ENCODE results near the gene TRMU. TPM values are rescaled to one million over a fixed set of nuclear protein-coding genes. Genes with fewer than 3 reads are reported as not detected.

The TRMU gene
- total RNA-seq, 2 experiments from 2014 or later: 61.4 to 75.3 TPM

DNA sequence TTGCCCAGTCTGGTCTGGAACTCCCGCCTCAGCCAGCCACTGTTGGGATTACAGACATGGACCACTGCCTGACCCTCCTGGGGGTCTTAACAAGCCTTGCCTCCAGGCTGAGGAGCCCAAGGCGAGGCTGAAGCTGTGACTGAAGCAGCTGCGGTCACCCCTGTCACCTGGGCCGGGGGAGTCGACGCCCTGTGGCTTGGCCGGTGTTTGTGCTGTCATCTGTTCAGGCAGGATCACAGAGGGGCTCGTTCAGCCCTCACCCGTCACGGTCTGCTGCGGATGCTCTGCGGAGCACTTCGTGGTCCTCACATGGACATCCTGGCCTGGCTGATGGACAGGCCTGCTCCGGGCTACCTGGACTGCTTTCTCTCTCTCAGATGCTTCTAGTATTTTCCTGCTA lies 23.8 kb downstream of the TRMU start:
- no peaks in the 10 kb centered on the region for H3K4me1 Mint-ChIP-seq
- ChIA-PET POLR2A (no interaction called here), CTCF (interaction anchor here (0.8 kb wide), 1 partner anchor 8 kb away, joined by 9 read pairs; no protein-coding TSS in a partner anchor)
- ATAC-seq: no peak
- H3K27me3 Mint-ChIP-seq: no peaks in the 10 kb centered on the region
- peaks cover 28% of the 10 kb centered on the region for H3K36me3 Mint-ChIP-seq (ENCODE audit: low read depth)
- no peak overlapping the region for H3K27ac Mint-ChIP-seq
- intact Hi-C loops (cut with DNase I, micrococcal nuclease): no loop called here
- no peaks in the 10 kb centered on the region for H3K9me3 Mint-ChIP-seq (ENCODE audit: low read depth)
- no peak for DNase-seq
- no peak overlapping the region for H3K4me3 Mint-ChIP-seq

- H3K9me3 Mint-ChIP-seq (ENCODE audit: low read depth): no peaks in the 10 kb centered on the region
- ChIA-PET CTCF (no interaction called here), POLR2A (no interaction called here)
- intact Hi-C loops (cut with DNase I, micrococcal nuclease): no loop called here
- ATAC-seq (no peak), DNase-seq (no peak)
- H3K4me1 Mint-ChIP-seq: no peaks in the 10 kb centered on the region
- no peak overlapping the region for H3K4me3 Mint-ChIP-seq
- H3K36me3 Mint-ChIP-seq (ENCODE audit: low read depth): peaks cover 28% of the 10 kb centered on the region
- H3K27ac Mint-ChIP-seq: no peak overlapping the region
- no peaks in the 10 kb centered on the region for H3K27me3 Mint-ChIP-seq
These were observed 24.6 kb downstream of the TRMU start for GRCh38 chr22:46360097-46360496.

- no peak for DNase-seq
- H3K4me3 Mint-ChIP-seq: no peak overlapping the region
These were observed 25.4 kb downstream of the TRMU start for GRCh38 chr22:46360891-46361290.

DNA sequence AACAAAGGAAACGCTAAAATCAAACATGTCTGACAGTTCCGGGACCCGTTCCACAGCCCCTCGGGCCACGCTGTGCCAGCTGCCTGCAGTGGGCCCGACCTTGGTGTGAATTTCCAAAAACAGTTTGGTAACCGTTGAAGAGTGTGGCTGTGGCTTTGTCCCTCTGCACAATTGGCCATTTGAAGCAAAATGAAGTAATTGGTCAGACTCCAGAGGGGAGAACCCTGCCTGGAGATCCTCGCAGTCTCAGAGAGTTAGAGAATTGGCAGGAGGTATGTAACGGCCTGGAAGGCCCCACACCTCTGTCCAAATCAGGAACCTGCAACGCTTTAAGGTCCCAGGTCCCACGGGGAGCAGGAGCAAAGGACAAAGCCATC lies 26.3 kb downstream of the TRMU start:
- H3K36me3 Mint-ChIP-seq (ENCODE audit: low read depth): peaks cover 21% of the 10 kb centered on the region
- H3K27me3 Mint-ChIP-seq: no peaks in the 10 kb centered on the region
- ChIA-PET CTCF (no interaction called here), POLR2A (no interaction called here)
- ATAC-seq: no peak
- intact Hi-C loops (cut with DNase I, micrococcal nuclease): no loop called here
- no peak overlapping the region for H3K4me3 Mint-ChIP-seq
- H3K9me3 Mint-ChIP-seq (ENCODE audit: low read depth): no peaks in the 10 kb centered on the region
- no peak overlapping the region for H3K27ac Mint-ChIP-seq
- DNase-seq: no peak
- no peaks in the 10 kb centered on the region for H3K4me1 Mint-ChIP-seq

More at GRCh38 chr22:46360891-46361290, 25.4 kb downstream of the TRMU start:
- no peaks in the 10 kb centered on the region for H3K9me3 Mint-ChIP-seq (ENCODE audit: low read depth)
- H3K4me1 Mint-ChIP-seq: no peaks in the 10 kb centered on the region
- H3K27me3 Mint-ChIP-seq: no peaks in the 10 kb centered on the region
- intact Hi-C loops (cut with DNase I, micrococcal nuclease): no loop called here
- CTCF ChIA-PET: no interaction called here
- no peak overlapping the region for H3K27ac Mint-ChIP-seq
- POLR2A ChIA-PET: no interaction called here
- ATAC-seq: no peak
- H3K36me3 Mint-ChIP-seq (ENCODE audit: low read depth): peaks cover 21% of the 10 kb centered on the region

DNA sequence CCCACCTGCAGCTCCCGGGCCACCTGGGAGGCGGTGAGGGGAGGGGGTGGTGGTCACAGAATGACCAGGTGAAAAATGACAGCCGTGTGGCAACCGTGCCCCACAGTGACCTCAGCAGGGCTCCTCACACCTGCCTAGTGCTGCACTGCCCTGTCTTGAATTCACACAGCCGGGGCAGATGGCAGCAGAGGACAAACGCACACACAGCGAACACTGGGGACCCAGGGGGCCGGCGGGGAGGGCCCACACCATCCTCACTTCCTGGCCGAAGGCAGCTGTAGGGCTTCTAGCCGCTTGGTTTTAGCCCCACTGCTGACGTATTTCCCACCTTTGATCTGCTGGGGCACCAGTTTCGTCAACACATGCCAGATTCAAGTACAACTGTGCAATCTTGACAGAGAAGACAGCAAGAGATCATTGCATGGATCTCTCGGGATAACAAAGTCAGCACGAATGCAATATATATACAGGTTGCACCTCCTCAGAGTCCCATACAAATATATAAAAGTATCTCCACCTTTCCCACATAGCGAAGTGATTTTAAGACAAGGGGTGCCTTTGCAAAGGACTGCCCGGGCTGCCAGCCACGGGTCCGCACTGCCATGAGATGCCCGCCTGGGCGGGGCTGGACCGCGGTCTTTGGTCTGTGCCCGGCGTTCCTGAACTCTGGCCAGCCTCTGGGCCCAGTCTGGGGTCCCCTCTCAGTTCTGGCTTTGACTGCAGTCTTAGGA lies 26.9 kb downstream of the TRMU start:
- ATAC-seq (no peak), DNase-seq (no peak)
- H3K4me3 Mint-ChIP-seq: no peak overlapping the region
- H3K9me3 Mint-ChIP-seq (ENCODE audit: low read depth): no peaks in the 10 kb centered on the region
- H3K27ac Mint-ChIP-seq: no peak overlapping the region
- intact Hi-C loops (cut with DNase I, micrococcal nuclease): no loop called here
- H3K27me3 Mint-ChIP-seq: no peaks in the 10 kb centered on the region
- no peaks in the 10 kb centered on the region for H3K4me1 Mint-ChIP-seq
- POLR2A ChIA-PET: no interaction called here
- peaks cover 20% of the 10 kb centered on the region for H3K36me3 Mint-ChIP-seq (ENCODE audit: low read depth)
- CTCF ChIA-PET: no interaction called here

DNA sequence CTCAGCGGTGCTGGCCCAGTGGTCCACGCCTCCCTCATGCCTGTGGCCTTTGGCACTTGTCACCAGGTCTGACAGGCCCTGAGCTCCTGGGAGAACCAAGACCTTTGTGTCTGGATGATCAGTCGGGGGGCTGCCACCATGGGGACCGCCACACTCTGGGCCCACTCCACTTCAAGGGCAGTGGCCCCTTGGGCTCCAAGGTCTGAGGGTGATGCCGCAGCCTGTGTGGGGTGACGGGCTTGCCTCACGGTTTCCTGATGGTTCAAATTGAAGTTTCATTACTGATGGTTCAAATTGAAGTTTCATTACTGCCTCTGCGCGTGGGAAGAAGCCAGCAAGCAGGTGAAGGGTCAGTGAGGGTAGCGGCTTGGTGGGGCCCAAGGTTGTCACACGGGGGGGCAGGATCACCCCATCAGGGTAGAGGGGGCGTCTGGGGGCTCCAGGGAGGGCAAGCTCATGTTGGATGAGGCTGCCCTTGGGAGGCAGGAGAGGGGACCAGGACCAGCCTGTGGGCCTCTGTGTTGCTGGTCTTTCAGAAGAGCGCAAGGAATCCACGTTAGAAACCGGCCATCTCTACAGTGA lies 27.5 kb downstream of the TRMU start:
- peaks cover 17% of the 10 kb centered on the region for H3K36me3 Mint-ChIP-seq (ENCODE audit: low read depth)
- POLR2A ChIA-PET: no interaction called here

DNA sequence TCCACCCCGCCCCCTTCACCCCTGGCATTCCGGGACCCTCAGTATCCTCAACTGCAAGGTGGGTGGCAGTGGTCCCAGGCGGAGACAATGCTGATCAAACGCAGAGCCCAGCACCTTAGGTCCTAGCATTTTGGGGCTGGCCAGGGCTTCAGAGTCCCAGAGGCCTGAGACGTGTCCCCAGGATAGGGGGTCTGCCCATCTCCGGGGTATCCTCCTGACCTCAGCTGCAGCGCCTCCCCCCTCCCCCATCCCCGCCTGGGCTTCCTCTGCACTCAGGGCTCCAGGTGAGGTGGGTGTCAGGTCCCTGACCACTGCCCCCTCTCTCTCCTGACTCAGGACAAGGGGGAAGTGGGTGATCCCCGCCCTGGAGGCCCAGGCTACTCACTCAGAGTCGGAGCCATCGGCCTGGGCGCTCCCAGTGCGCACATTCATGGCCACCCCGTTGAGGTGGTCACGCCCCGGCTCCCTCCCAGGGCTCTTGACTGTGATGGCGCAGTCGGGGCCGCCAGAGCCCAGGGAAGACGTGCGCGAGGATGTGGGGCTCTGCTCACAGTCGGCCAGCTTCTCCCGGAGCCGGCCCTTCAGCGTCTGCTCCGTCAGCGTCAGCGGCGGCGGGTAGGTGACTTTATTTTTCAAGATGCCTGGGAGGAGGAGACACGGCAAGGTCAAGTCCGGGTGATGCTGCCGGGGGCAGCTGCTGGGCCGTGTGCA lies 28.3 kb downstream of the TRMU start:
- no peak for DNase-seq
- Mint-ChIP-seq H3K4me3 (no peak overlapping the region), H3K36me3 (ENCODE audit: low read depth) (peaks cover 13% of the 10 kb centered on the region), H3K27me3 (no peaks in the 10 kb centered on the region), H3K4me1 (no peaks in the 10 kb centered on the region), H3K27ac (no peak overlapping the region), H3K9me3 (ENCODE audit: low read depth) (no peaks in the 10 kb centered on the region)
- POLR2A ChIA-PET: no interaction called here
- CTCF ChIA-PET: no interaction called here
- no peak for ATAC-seq
- intact Hi-C loops (cut with DNase I, micrococcal nuclease): no loop called here

More for the DNA sequence above, 27.5 kb downstream of the TRMU start:
- no peak for ATAC-seq
- no peaks in the 10 kb centered on the region for H3K9me3 Mint-ChIP-seq (ENCODE audit: low read depth)
- H3K4me3 Mint-ChIP-seq: no peak overlapping the region
- no peak for DNase-seq
- H3K27me3 Mint-ChIP-seq: no peaks in the 10 kb centered on the region
- no peaks in the 10 kb centered on the region for H3K4me1 Mint-ChIP-seq
- H3K27ac Mint-ChIP-seq: no peak overlapping the region
- CTCF ChIA-PET: no interaction called here
- intact Hi-C loops (cut with DNase I, micrococcal nuclease): no loop called here

DNA sequence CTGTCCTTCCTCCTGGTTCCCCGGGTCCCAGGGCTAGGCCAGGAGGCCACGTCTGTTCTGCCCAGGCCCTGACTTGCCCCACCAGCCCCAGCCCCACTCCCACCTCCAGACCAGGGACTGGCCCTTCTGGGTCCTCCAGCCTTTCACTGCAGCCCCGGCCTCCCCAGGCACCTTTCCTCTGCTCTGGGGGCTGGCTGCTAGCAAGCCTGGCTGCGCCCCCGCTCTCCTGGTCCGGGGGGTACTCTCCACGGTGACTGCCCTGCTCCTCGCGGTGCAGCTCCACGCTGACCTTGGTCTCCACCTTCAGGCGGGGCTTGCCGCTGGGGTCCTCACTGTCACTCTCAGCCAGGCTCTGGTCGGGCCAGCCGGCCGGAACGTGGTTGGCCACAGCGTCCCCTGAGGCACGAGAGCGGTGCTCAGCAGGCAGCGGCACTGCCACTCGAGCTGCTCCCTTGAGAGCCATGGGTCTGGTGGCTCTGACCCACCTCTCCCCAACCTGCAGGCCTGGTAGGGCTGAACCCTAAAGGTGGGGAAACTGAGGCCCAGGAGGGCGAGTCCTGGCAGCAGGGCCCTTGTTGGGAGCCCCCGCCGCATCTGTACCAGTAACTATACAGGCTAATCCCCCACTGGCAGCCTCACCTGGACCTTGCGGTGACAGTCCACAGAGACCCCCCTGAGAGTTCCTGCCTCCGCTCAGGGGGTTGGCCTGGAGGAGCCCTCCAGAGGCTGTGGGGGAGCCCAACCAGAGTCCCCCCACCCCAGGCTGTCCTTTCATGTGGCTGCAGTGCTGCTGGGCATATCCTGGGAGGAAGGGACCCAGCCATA lies 29.0 kb downstream of the TRMU start:
- H3K4me3 Mint-ChIP-seq: no peak overlapping the region
- no peaks in the 10 kb centered on the region for H3K9me3 Mint-ChIP-seq (ENCODE audit: low read depth)
- H3K27me3 Mint-ChIP-seq: no peaks in the 10 kb centered on the region
- DNase-seq: no peak
- POLR2A ChIA-PET: no interaction called here
- CTCF ChIA-PET: no interaction called here
- intact Hi-C loops (cut with DNase I, micrococcal nuclease): no loop called here
- H3K36me3 Mint-ChIP-seq (ENCODE audit: low read depth): peaks cover 6% of the 10 kb centered on the region
- no peak for ATAC-seq
- H3K27ac Mint-ChIP-seq: no peak overlapping the region
- H3K4me1 Mint-ChIP-seq: no peaks in the 10 kb centered on the region

DNA sequence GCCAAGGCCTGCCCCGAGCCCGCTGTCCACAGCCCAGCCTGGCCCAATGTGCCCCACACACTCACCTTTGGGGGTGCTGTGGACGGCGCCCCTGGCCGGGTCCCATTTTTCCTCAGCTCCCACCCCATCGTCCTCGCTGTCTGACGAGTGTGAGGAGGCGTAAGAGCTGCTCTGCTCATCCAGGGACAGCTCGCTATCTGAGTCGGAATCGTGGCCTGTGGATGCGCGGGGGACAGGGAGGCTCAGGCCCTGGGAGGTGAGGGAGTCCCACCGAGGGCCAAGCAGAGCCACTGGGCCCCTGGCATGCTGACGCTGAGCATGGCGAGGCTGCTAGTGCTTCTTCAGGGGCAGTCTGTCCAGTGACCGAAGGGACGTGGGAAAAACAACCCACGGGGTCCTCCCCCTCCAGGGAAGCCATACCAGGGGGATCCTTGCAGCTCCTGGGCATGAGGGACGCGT lies 29.7 kb downstream of the TRMU start:
- ChIA-PET POLR2A (no interaction called here), CTCF (no interaction called here)
- H3K4me1 Mint-ChIP-seq: peaks cover 2% of the 10 kb centered on the region
- no peaks in the 10 kb centered on the region for H3K9me3 Mint-ChIP-seq (ENCODE audit: low read depth)
- intact Hi-C loops (cut with DNase I, micrococcal nuclease): no loop called here
- peaks cover 3% of the 10 kb centered on the region for H3K36me3 Mint-ChIP-seq (ENCODE audit: low read depth)
- no peak for ATAC-seq
- no peak overlapping the region for H3K4me3 Mint-ChIP-seq
- H3K27me3 Mint-ChIP-seq: no peaks in the 10 kb centered on the region
- no peak overlapping the region for H3K27ac Mint-ChIP-seq
- DNase-seq: no peak

DNA sequence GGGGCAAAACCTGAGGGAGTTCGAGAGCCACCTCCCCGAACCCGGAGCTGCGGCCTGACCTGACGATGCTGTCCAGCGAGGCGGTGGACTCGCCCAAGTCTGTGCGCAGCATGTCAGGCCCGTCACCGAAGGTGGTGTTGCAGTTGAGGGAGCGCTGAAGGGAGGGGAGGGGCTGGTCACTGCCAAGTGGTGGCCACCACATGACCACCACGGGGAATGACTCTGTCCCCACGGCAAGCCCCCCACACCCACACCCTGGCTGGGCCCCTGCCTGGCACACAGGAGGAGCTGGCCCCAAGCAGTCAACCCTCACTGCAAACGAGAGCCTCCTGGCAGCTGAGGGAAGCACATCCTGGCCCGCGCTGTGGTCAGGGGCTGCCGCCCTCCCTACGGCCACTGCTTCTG lies 30.8 kb downstream of the TRMU start:
- ATAC-seq (no peak), DNase-seq (peak; percentile 25)
- no peaks in the 10 kb centered on the region for H3K36me3 Mint-ChIP-seq (ENCODE audit: low read depth)
- H3K9me3 Mint-ChIP-seq (ENCODE audit: low read depth): no peaks in the 10 kb centered on the region
- intact Hi-C loops (cut with DNase I, micrococcal nuclease): no loop called here
- peaks cover 13% of the 10 kb centered on the region for H3K4me1 Mint-ChIP-seq
- H3K27me3 Mint-ChIP-seq: no peaks in the 10 kb centered on the region
- H3K4me3 Mint-ChIP-seq: no peak overlapping the region
- CTCF ChIA-PET: interaction anchor here (2.0 to 3.4 kb wide), 2 partner anchors 9 to 177 kb away, joined by 5 to 57 read pairs; no protein-coding TSS in a partner anchor
- POLR2A ChIA-PET: no interaction called here
- H3K27ac Mint-ChIP-seq: no peak overlapping the region

All from activated CD4-positive, alpha-beta T cell treated with anti-CD3 and anti-CD28 coated beads for 36 hours (primary cell).